Measurements from ENCODE around the gene CEACAM5. TPM values are rescaled to one million over a fixed set of nuclear protein-coding genes. Genes with fewer than 3 reads are reported as not detected.

CEACAM5 gene
- total RNA-seq, 1 experiment from 2014 or later = 18.1 TPM

DNA sequence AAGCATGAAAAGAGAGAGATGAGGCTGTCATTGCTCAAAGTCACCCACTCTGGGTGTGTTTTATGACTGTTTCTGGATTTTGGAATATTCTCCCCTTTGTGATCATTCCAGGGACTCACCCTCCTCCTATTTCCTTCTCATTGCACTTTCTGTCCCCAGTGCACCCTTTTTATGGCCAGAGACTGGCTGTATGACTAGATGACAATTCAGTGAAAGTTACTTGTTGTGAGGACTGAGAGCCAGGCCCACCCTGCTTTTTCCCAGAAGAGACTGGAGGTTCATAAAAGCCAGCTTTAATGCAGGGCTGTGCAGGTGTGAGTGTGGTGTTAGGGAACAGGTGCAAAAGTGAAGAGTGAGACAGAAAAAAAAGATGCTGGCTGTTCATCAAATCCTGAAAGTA is 37.7 kb upstream of the CEACAM5 start:
- H3K27me3 ChIP-seq (ENCODE audit: insufficient read depth, low read depth) = peaks cover 47% of the 10 kb centered on the region
- POLR2A ChIA-PET (ENCODE audit: unreplicated experiment) = no interaction called here

DNA sequence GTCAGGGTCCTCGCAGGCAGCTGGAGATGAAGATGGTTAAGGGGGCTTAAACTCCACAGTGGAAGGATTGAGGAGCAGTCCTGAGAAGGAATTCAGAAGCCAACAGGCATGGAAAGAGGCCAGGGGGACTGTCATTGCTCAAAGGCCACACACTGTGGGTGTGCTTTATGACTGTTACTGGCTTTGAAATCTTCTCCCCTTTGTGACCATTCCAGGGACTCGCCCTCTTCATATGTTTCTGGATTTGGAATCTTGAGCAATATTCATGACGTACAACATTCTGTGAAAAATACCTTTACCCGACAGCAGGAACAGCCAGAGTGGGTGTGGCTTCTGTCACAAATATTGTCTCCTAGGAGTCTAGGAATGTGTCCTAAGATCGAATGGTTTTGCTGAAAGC is 36.9 kb upstream of the CEACAM5 start:
- no peak overlapping the region for H3K27ac ChIP-seq
- no peaks in the 10 kb centered on the region for H3F3A ChIP-seq (ENCODE audit: insufficient read depth, low read depth)
- CTCF ChIA-PET = interaction anchor here (0.6 kb wide), 1 partner anchor 304 kb away, joined by 4 read pairs; no protein-coding TSS in a partner anchor
- H2AFZ ChIP-seq = no peak overlapping the region
- BruUV-seq (replicated peaks) = no TSS peak
- no peaks in the 10 kb centered on the region for H4K20me1 ChIP-seq (ENCODE audit: insufficient read depth)
- H3K9me2 ChIP-seq (ENCODE audit: insufficient read depth) = no peaks in the 10 kb centered on the region
- H3K36me3 ChIP-seq (ENCODE audit: low read depth) = no peaks in the 10 kb centered on the region
- no peak overlapping the region for H3K4me2 ChIP-seq
- H3K27me3 ChIP-seq (ENCODE audit: insufficient read depth, low read depth) = peaks cover 54% of the 10 kb centered on the region
- H3K9me3 ChIP-seq (ENCODE audit: insufficient read depth, low read depth) = peaks cover 7% of the 10 kb centered on the region; the same call in 1 of the 2 replicates
- H3K4me3 ChIP-seq = no peak overlapping the region
- TF ChIP-seq, protein P1, sequence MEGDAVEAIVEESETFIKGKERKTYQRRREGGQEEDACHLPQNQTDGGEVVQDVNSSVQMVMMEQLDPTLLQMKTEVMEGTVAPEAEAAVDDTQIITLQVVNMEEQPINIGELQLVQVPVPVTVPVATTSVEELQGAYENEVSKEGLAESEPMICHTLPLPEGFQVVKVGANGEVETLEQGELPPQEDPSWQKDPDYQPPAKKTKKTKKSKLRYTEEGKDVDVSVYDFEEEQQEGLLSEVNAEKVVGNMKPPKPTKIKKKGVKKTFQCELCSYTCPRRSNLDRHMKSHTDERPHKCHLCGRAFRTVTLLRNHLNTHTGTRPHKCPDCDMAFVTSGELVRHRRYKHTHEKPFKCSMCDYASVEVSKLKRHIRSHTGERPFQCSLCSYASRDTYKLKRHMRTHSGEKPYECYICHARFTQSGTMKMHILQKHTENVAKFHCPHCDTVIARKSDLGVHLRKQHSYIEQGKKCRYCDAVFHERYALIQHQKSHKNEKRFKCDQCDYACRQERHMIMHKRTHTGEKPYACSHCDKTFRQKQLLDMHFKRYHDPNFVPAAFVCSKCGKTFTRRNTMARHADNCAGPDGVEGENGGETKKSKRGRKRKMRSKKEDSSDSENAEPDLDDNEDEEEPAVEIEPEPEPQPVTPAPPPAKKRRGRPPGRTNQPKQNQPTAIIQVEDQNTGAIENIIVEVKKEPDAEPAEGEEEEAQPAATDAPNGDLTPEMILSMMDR (conservative IDR thresholded peaks at IDR 0.05) = no peak
- TF ChIP-seq EZH2 (IDR thresholded peaks at IDR 0.05; ENCODE audit: low read depth) = no peak
- intact Hi-C loops (cut with micrococcal nuclease; ENCODE audit: unreplicated experiment) = no loop called here
- no peaks in the 10 kb centered on the region for H3K79me2 ChIP-seq (ENCODE audit: low read depth)
- no peak for DNase-seq
- POLR2A ChIA-PET (ENCODE audit: unreplicated experiment) = no interaction called here
- no peaks in the 10 kb centered on the region for H3K4me1 ChIP-seq (replicated peaks; ENCODE audit: insufficient read depth)

More for the DNA sequence above, 37.7 kb upstream of the CEACAM5 start:
- BruUV-seq (replicated peaks) = no TSS peak
- intact Hi-C loops (cut with micrococcal nuclease; ENCODE audit: unreplicated experiment) = no loop called here
- H3F3A ChIP-seq (ENCODE audit: insufficient read depth, low read depth) = no peaks in the 10 kb centered on the region
- H3K4me3 ChIP-seq = no peak overlapping the region
- H3K36me3 ChIP-seq (ENCODE audit: low read depth) = no peaks in the 10 kb centered on the region
- peaks cover 12% of the 10 kb centered on the region; the same call in 1 of the 2 replicates for H3K9me3 ChIP-seq (ENCODE audit: insufficient read depth, low read depth)
- H3K27ac ChIP-seq = no peak overlapping the region
- no peaks in the 10 kb centered on the region for H4K20me1 ChIP-seq (ENCODE audit: insufficient read depth)
- no peaks in the 10 kb centered on the region for H3K4me1 ChIP-seq (replicated peaks; ENCODE audit: insufficient read depth)
- H3K4me2 ChIP-seq = no peak overlapping the region
- CTCF ChIA-PET = interaction anchor here (0.6 kb wide), 1 partner anchor 304 kb away, joined by 4 read pairs; no protein-coding TSS in a partner anchor
- TF ChIP-seq, protein P1 (conservative IDR thresholded peaks at IDR 0.05) = no peak
- no peak for TF ChIP-seq EZH2 (IDR thresholded peaks at IDR 0.05; ENCODE audit: low read depth)
- no peaks in the 10 kb centered on the region for H3K9me2 ChIP-seq (ENCODE audit: insufficient read depth)
- no peak for DNase-seq
- H3K79me2 ChIP-seq (ENCODE audit: low read depth) = no peaks in the 10 kb centered on the region
- no peak overlapping the region for H2AFZ ChIP-seq

DNA sequence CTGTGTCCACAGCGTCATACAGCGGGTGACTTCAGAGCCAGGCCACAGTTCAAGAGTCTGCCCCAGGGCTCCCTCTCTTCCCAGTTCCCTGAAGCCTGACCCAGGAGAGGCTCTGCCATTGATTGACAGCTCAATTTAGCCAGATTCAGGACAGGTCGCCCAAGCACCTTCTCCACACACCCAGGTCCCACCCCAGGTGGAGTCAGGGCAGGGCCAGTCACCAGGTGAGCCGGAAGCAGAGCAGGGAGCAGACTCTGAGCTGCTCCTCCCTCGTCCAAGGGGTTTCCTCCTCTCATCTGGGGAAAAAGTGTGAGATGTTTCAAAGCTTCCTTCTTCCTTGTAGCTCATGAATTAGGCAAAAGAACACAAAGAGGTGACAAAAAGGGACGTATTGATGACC is 26.0 kb upstream of the CEACAM5 start:
- no TSS peak for BruUV-seq (replicated peaks)
- no peaks in the 10 kb centered on the region for H3K79me2 ChIP-seq (ENCODE audit: low read depth)
- intact Hi-C loops (cut with micrococcal nuclease; ENCODE audit: unreplicated experiment) = no loop called here
- TF ChIP-seq, protein P1 (conservative IDR thresholded peaks at IDR 0.05) = no peak
- TF ChIP-seq EZH2 (IDR thresholded peaks at IDR 0.05; ENCODE audit: low read depth) = no peak
- H3K4me3 ChIP-seq = no peak overlapping the region
- no peak overlapping the region for H3K27ac ChIP-seq
- no peaks in the 10 kb centered on the region for H3K9me2 ChIP-seq (ENCODE audit: insufficient read depth)
- no peaks in the 10 kb centered on the region for H3K9me3 ChIP-seq (ENCODE audit: insufficient read depth, low read depth)
- CTCF ChIA-PET = no interaction called here
- no peak for DNase-seq
- H3K27me3 ChIP-seq (ENCODE audit: insufficient read depth, low read depth) = peaks cover 81% of the 10 kb centered on the region
- no peaks in the 10 kb centered on the region for H4K20me1 ChIP-seq (ENCODE audit: insufficient read depth)
- no peaks in the 10 kb centered on the region for H3F3A ChIP-seq (ENCODE audit: insufficient read depth, low read depth)
- H3K36me3 ChIP-seq (ENCODE audit: low read depth) = no peaks in the 10 kb centered on the region
- H2AFZ ChIP-seq = no peak overlapping the region
- no peaks in the 10 kb centered on the region for H3K4me1 ChIP-seq (replicated peaks; ENCODE audit: insufficient read depth)
- H3K4me2 ChIP-seq = no peak overlapping the region
- POLR2A ChIA-PET (ENCODE audit: unreplicated experiment) = no interaction called here

All from PC-9 (cell line).